DND-41 (cell line): ENCODE data around the gene LITAFD.

Experiments
- ATAC-seq: fragments of 200-7000 bp; cut with Tn5 transposase; 3 replicates; pipeline ENCODE4 v1.9.1; 2021; ENCODE audit warnings: low read depth; ENCODE audit not compliant: insufficient read depth
- DNase-seq: peaks from one replicate; pipeline ENCODE4 v3.0.0-alpha.2; 2020
- H2AFZ ChIP-seq: 2 replicates; pipeline ENCODE4 v1.6.0; 2012; ENCODE audit warnings: low read depth, low read length
- H3K27ac ChIP-seq: 2 replicates; pipeline ENCODE4 v1.5.1; 2012; ENCODE audit warnings: low read length, inconsistent platforms
- H3K27me3 ChIP-seq: fragments of 200-600 bp; sonication (generic); 2 replicates; pipeline ENCODE4 v1.6.0; 2012; ENCODE audit warnings: low read length, mild to moderate bottlenecking, inconsistent platforms; ENCODE audit not compliant: insufficient read depth, poor library complexity
- H3K36me3 ChIP-seq: 2 replicates; pipeline ENCODE4 v1.5.1; 2012; ENCODE audit warnings: low read length, inconsistent platforms; ENCODE audit not compliant: insufficient read depth
- H3K4me1 ChIP-seq: 2 replicates; pipeline ENCODE4 v1.5.1; 2012; ENCODE audit warnings: mild to moderate bottlenecking, low read length; ENCODE audit not compliant: insufficient read depth
- H3K4me2 ChIP-seq: 2 replicates; pipeline ENCODE4 v1.6.0; 2012; ENCODE audit warnings: mild to moderate bottlenecking, moderate library complexity, low read length, inconsistent platforms; ENCODE audit not compliant: insufficient read depth
- H3K4me3 ChIP-seq, 2 experiments: fragments of 200-600 bp in 1 of 2; shearing (Covaris generic) in 1 of 2; 2 replicates each; pipeline ENCODE4 v1.5.1; 2012 to 2016; ENCODE audit warnings: inconsistent platforms in 2 of 2, low read length in 2 of 2, mild to moderate bottlenecking in 2 of 2, low read depth in 1 of 2, moderate library complexity in 1 of 2
- H3K79me2 ChIP-seq: 2 replicates; pipeline ENCODE4 v1.6.0; 2012; ENCODE audit warnings: low read length, inconsistent platforms; ENCODE audit not compliant: insufficient read depth
- H3K9ac ChIP-seq: 2 replicates; pipeline ENCODE4 v1.6.0; 2012; ENCODE audit warnings: low read depth, mild to moderate bottlenecking, inconsistent platforms, low read length, moderate library complexity
- H3K9me3 ChIP-seq: 2 replicates; pipeline ENCODE4 v1.5.1; 2012; ENCODE audit warnings: low read length, moderate library complexity, mild to moderate bottlenecking, inconsistent platforms; ENCODE audit not compliant: insufficient read depth, severe bottlenecking
- H4K20me1 ChIP-seq: 2 replicates; pipeline ENCODE4 v1.6.0; 2012; ENCODE audit warnings: low read length; ENCODE audit not compliant: insufficient read depth
- CTCF ChIP-seq: IDR thresholded peaks from 2 replicates; pipeline ENCODE4 v1.5.1; 2012; ENCODE audit warnings: borderline replicate concordance, low read length, moderate library complexity, mild to moderate bottlenecking; ENCODE audit not compliant: poor library complexity, severe bottlenecking; ENCODE audit errors: extremely low read depth
- EZH2 ChIP-seq: IDR thresholded peaks from 3 replicates; pipeline ENCODE4 v1.6.1; 2012; ENCODE audit warnings: borderline replicate concordance, low read depth, mild to moderate bottlenecking, moderate library complexity, low read length, inconsistent platforms; ENCODE audit not compliant: severe bottlenecking

Gene LITAFD

GRCh38 chr16:8893426-8893825 lies 11.3 kb downstream of the LITAFD start:
- H3K4me1 ChIP-seq = no peaks in the 10 kb centered on the region
- no peak overlapping the region for H3K9ac ChIP-seq
- peaks cover 41% of the 10 kb centered on the region for H4K20me1 ChIP-seq
- H2AFZ ChIP-seq = no peak overlapping the region
- H3K79me2 ChIP-seq = peaks cover 6% of the 10 kb centered on the region; the same call in 1 of the 2 replicates
- ATAC-seq (no peak), DNase-seq (no peak)
- H3K4me3 ChIP-seq = no peak overlapping the region
- TF ChIP-seq EZH2 (no peak), CTCF (no peak)
- no peak overlapping the region for H3K4me2 ChIP-seq
- H3K9me3 ChIP-seq = no peaks in the 10 kb centered on the region
- no peaks in the 10 kb centered on the region for H3K27me3 ChIP-seq
- H3K27ac ChIP-seq = no peak overlapping the region
- H3K36me3 ChIP-seq = peaks cover 92% of the 10 kb centered on the region

DNA sequence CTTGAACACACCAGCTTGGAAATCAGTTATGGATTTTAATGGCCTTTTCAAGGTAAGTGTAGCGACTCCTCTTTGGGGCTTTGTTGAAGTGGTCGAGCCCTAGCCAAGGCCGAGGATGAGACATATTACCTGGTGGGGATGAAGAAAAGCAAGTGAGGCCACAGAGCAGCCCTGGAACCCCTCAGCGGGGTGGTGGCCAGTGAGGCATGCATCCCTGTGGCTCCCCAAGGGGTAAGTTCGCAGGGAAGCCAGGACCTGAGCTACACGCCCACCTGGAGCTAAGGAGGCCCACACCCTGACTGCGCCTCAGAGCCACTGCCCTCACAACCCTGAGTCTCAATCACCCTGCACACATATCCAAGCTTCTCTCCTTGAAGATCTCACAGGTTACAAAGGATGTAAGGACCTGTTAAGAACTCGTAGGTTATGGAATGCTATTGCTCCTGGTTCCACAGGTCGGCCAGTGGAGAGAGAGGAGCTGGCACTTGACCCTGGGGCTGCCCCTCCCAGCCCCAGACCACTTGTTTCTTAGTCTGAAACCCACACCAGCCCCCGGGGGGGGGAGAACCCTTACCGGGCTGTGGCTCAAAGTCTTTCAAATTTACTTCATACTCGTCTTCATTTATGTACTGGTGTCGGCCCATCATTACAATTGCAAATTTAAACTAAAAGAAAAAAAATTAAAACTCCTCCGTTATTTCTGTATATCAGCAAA lies 12.0 kb downstream of the LITAFD start:
- no peaks in the 10 kb centered on the region for H3K9me3 ChIP-seq
- ATAC-seq = no peak
- DNase-seq = no peak
- no peak overlapping the region for H3K4me3 ChIP-seq
- H2AFZ ChIP-seq = no peak overlapping the region
- no peak overlapping the region for H3K9ac ChIP-seq
- H3K79me2 ChIP-seq = peaks cover 6% of the 10 kb centered on the region; the same call in 1 of the 2 replicates
- no peak overlapping the region for H3K27ac ChIP-seq
- peaks cover 37% of the 10 kb centered on the region for H4K20me1 ChIP-seq
- TF ChIP-seq CTCF (no peak), EZH2 (no peak)
- H3K27me3 ChIP-seq = no peaks in the 10 kb centered on the region
- H3K36me3 ChIP-seq = peaks cover 98% of the 10 kb centered on the region
- no peaks in the 10 kb centered on the region for H3K4me1 ChIP-seq
- no peak overlapping the region for H3K4me2 ChIP-seq

DNA sequence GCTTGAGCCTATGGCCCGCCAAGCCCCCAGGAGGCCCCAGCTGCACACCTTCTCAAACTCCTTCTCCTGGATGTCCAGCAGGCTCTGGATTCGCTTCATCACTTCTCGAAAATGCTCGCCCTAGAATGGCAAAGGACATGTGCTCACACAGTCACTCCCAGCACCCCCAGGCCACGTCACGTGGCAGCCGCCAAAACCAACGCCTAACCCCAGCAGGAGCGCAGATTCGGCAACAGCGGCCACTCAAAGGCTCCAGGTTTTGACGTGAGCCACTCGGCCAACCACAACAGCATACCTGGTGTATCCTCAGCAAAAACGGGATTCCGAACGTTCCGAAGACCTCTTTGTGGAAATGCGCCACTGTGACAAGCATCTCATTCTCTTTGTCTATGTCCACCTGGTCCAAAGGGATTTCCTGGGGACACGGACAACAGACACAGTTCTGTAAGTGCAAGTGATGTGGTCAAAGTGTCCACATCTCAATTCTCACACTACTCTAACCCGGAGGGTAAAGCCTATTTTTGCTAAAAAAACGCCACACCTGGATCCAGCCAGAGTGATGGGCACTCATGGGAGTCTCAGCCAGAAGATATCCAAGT lies 12.7 kb downstream of the LITAFD start:
- DNase-seq = no peak
- TF ChIP-seq CTCF (no peak), EZH2 (no peak)
- H3K27me3 ChIP-seq = no peaks in the 10 kb centered on the region
- no peak for ATAC-seq
- H3K36me3 ChIP-seq = peaks cover 98% of the 10 kb centered on the region
- H3K9ac ChIP-seq = no peak overlapping the region
- no peak overlapping the region for H2AFZ ChIP-seq
- H4K20me1 ChIP-seq = peaks cover 34% of the 10 kb centered on the region
- no peak overlapping the region for H3K27ac ChIP-seq
- no peaks in the 10 kb centered on the region for H3K4me1 ChIP-seq
- H3K79me2 ChIP-seq = peaks cover 6% of the 10 kb centered on the region; the same call in 1 of the 2 replicates
- no peaks in the 10 kb centered on the region for H3K9me3 ChIP-seq
- no peak overlapping the region for H3K4me2 ChIP-seq
- H3K4me3 ChIP-seq = no peak overlapping the region
